Heart right ventricle (tissue), 16 donors: ENCODE measurements around the gene DNAH10. TPM values are rescaled to one million over a fixed set of nuclear protein-coding genes. Genes with fewer than 3 reads are reported as not detected.

Experiments used
- ATAC-seq, 8 donors: fragments of 200-7000 bp; cut with Tn5 transposase; one replicate each; pipeline ENCODE4 v1.9.1; 2020; ENCODE audit warnings: mild to moderate bottlenecking in 8 of 8, moderate library complexity in 8 of 8, moderate number of reproducible peaks in 1 of 8
- DNase-seq, 2 donors: peaks; one replicate each; pipeline ENCODE4 v3.0.0-alpha.2; 2020
- H3K27ac ChIP-seq, 10 donors: fragments of 200-600 bp; sonication (generic) in 2 of 10; one replicate each; pipeline versions ENCODE4 v1.5.0 to v1.8.0; 2020 to 2022; ENCODE audit warnings: mild to moderate bottlenecking in 3 of 10
- H3K27me3 ChIP-seq, 7 donors: fragments of 200-600 bp; one replicate each; pipeline ENCODE4 v1.8.0; 2021 to 2022; ENCODE audit warnings: mild to moderate bottlenecking in 2 of 7
- H3K36me3 ChIP-seq, 9 donors: fragments of 200-600 bp; sonication (generic) in 1 of 9; one replicate each; pipeline versions ENCODE4 v1.5.0 to v1.8.0; 2020 to 2022; ENCODE audit warnings: mild to moderate bottlenecking in 2 of 9
- H3K4me1 ChIP-seq, 9 donors: fragments of 200-600 bp; sonication (generic) in 1 of 9; one replicate each; pipeline versions ENCODE4 v1.5.0 to v1.8.0; 2020 to 2022; ENCODE audit warnings: mild to moderate bottlenecking in 4 of 9
- H3K4me3 ChIP-seq, 10 donors: fragments of 200-600 bp; sonication (generic) in 2 of 10; one replicate each; pipeline versions ENCODE4 v1.5.0 to v1.8.0; 2020 to 2022; ENCODE audit warnings: mild to moderate bottlenecking in 7 of 10, moderate library complexity in 2 of 10
- H3K9me3 ChIP-seq, 11 donors: fragments of 200-600 bp in 10 of 11; sonication (generic) in 2 of 11; one replicate each; pipeline versions ENCODE4 v1.5.0 to v1.8.0; 2013 to 2022; ENCODE audit warnings: mild to moderate bottlenecking in 2 of 11, control low read depth in 1 of 11, moderate library complexity in 1 of 11
- WGBS, 2 donors: extraction: QIAGEN DNeasy Blood & Tissue Kit; methylation state at CpG; one replicate each; pipeline ENCODE4 v1.1.7; 2013; ENCODE audit warnings: inconsistent platforms in 1 of 2; 5-methylcytosine and 5-hydroxymethylcytosine counted together
- intact Hi-C, 10 donors: fragments of 100-400 bp; cut with DNase I; formaldehyde crosslinking; loops; one replicate each; pipeline versions ENCODE4 v1.11.1 to v1.14.2; 2022
- polyA plus RNA-seq, 2 donors: library from polyadenylated mRNA; stranded (reverse); fragments of 200-250 nt; gene quantifications; one replicate each; pipeline ENCODE4 v1.2.3, GENCODE V29; 2013
- total RNA-seq, 10 donors: library from RNA; stranded (reverse); fragmentation: NEBNext Ultra II Directional in 3 of 10; extraction: Animal tissue kit (Norgen Biotek cat#: 25700) in 3 of 10; gene quantifications; one replicate each; pipeline versions ENCODE4 v1.2.1 to v1.2.4, GENCODE V29; 2021 to 2023
- TF ChIP-seq, protein P1 (sequence below), 9 donors: fragments of 200-600 bp; sonication (generic) in 2 of 9; IDR thresholded peaks; one replicate each; pipeline versions ENCODE4 v1.5.0 to v1.8.0; 2021 to 2022; ENCODE audit warnings: antibody characterized with exemption in 9 of 9, mild to moderate bottlenecking in 5 of 9, moderate library complexity in 1 of 9
- donor health status: Arrhythmogenic right ventricular cardiomyopathy.
- donor health status: ischemic (EF 13 %, LVEDD 7.1; RV severe dilation, severe dysfunction).
- donor health status: healthy with polysubstance abuse.
- donor health status: DM: no; HTN: yes; CAD: no.
- donor health status: DM: no; HTN: no; CAD: no.
- donor health status: ischemic (EF 25% LVEDD 6.9; RV normal size, moderate dysfunction).
- donor health status: ischemic (EF 25% LVEDD 5.7; RV mildly dilated, moderate dysfunction).
- donor health status: healthy.
- donor health status: DM: yes; HTN: yes; CAD: no.
- donor health status: Ischemic cardiomyopathy.
- donor health status: ischemic (EF 35%, LVEDD 5.7; RV mildly dilated, moderate dysfunction).
- donor health status: nonischemic (EF 11% LVEDD 7.7; RV severe dilation, severe dysfunction).
- donor health status: DM: yes; HTN: yes; CAD: no.
- donor health status: PGD.
- donor health status: ischemic (EF 29% LVEDD 5.4; RV normal size, mild dysfunction).
- donor health status: nonischemic (EF 23%, LVEDD 6.1; RV moderate dilation, normal function).

DNAH10 gene
- total and polyA plus RNA-seq, 12 donors = 0.05 to 0.60 (median 0.09) TPM; not detected in 3

DNA sequence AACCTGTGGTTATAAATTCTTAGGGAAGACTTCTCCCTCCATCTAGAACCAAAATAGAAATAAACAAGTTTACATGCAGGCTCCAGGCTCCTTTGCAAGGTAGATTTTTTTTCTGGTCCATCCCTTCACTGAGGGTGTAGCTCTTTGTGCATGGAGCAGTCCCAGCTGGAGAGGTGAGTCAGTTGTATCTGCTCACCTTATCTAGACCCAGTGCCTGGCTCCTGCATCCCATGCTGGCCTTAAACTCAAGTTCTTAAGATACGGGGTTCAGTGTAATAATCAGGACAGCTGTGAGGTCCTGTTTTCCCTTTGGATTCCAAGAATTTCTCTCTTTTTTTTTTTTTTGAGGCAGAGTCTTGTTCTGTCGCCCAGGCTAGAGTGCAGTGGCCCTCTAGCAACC is 35.1 kb upstream of the DNAH10 start:
- WGBS, 2 donors = 68 to 84% methylated on average over 2 of the region's 2 CpGs
- Histone ChIP-seq H3K4me1 (no peaks in the 10 kb centered on the region), H3K4me3 (no peak overlapping the region), H3K27me3 (no peaks in the 10 kb centered on the region), H3K27ac (no peak overlapping the region), H3K9me3 (no peaks in the 10 kb centered on the region), H3K36me3 (peaks cover 0 to 99% (median 68%) of the 10 kb centered on the region in 9 donors)
- DNase-seq (no peak), ATAC-seq (no peak)
- intact Hi-C loops = no loop called here
- TF ChIP-seq, protein P1, sequence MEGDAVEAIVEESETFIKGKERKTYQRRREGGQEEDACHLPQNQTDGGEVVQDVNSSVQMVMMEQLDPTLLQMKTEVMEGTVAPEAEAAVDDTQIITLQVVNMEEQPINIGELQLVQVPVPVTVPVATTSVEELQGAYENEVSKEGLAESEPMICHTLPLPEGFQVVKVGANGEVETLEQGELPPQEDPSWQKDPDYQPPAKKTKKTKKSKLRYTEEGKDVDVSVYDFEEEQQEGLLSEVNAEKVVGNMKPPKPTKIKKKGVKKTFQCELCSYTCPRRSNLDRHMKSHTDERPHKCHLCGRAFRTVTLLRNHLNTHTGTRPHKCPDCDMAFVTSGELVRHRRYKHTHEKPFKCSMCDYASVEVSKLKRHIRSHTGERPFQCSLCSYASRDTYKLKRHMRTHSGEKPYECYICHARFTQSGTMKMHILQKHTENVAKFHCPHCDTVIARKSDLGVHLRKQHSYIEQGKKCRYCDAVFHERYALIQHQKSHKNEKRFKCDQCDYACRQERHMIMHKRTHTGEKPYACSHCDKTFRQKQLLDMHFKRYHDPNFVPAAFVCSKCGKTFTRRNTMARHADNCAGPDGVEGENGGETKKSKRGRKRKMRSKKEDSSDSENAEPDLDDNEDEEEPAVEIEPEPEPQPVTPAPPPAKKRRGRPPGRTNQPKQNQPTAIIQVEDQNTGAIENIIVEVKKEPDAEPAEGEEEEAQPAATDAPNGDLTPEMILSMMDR (IDR thresholded peaks at IDR 0.05) = no peak

- 72% methylated on average over 3 of the region's 3 CpGs for WGBS, 2 donors
- Histone ChIP-seq H3K4me3 (no peak overlapping the region), H3K36me3 (peaks cover 0 to 99% (median 61%) of the 10 kb centered on the region in 9 donors), H3K27me3 (no peaks in the 10 kb centered on the region), H3K27ac (no peak overlapping the region), H3K9me3 (no peaks in the 10 kb centered on the region), H3K4me1 (no peaks in the 10 kb centered on the region)
- no peak for ATAC-seq
- DNase-seq = no peak
- TF ChIP-seq, protein P1 (IDR thresholded peaks at IDR 0.05) = no peak
- intact Hi-C loops = no loop called here
Observed at GRCh38 chr12:123727878-123728277, 34.2 kb upstream of the DNAH10 start.

GRCh38 chr12:123731596-123731995 is 30.5 kb upstream of the DNAH10 start:
- Histone ChIP-seq H3K4me1 (peaks cover 0 to 6% (median 0%) of the 10 kb centered on the region in 9 donors), H3K4me3 (no peak overlapping the region), H3K36me3 (peaks cover 0 to 100% (median 44%) of the 10 kb centered on the region in 9 donors), H3K27ac (no peak overlapping the region), H3K27me3 (no peaks in the 10 kb centered on the region), H3K9me3 (no peaks in the 10 kb centered on the region)
- DNase-seq = no peak
- intact Hi-C loops = no loop called here
- TF ChIP-seq, protein P1 (IDR thresholded peaks at IDR 0.05) = no peak
- no peak for ATAC-seq
- WGBS, 2 donors = 86 to 88% methylated on average over 2 of the region's 2 CpGs

GRCh38 chr12:123732251-123732650 is 29.9 kb upstream of the DNAH10 start:
- no peak for ATAC-seq
- Histone ChIP-seq H3K4me1 (peaks cover 0 to 6% (median 0%) of the 10 kb centered on the region in 9 donors), H3K27ac (no peak overlapping the region), H3K27me3 (no peaks in the 10 kb centered on the region), H3K36me3 (peaks cover 0 to 100% (median 48%) of the 10 kb centered on the region in 9 donors), H3K9me3 (no peaks in the 10 kb centered on the region), H3K4me3 (no peak overlapping the region)
- TF ChIP-seq, protein P1 (IDR thresholded peaks at IDR 0.05) = no peak
- no peak for DNase-seq
- WGBS, 2 donors = 85 to 90% methylated on average over 12 of the region's 12 CpGs
- intact Hi-C loops = no loop called here
